ENCODE measurements around the gene CCDC160. TPM values are rescaled to one million over a fixed set of nuclear protein-coding genes. Genes with fewer than 3 reads are reported as not detected.
"Not testable (repeated sequence)": the region's sequence is repeated elsewhere in the genome, so short reads cannot be mapped to it uniquely, and the experiment has no call there.

Gene CCDC160
- total and polyA plus RNA-seq, 2 experiments from 2014 or later = 10.2 to 19.0 TPM

DNA sequence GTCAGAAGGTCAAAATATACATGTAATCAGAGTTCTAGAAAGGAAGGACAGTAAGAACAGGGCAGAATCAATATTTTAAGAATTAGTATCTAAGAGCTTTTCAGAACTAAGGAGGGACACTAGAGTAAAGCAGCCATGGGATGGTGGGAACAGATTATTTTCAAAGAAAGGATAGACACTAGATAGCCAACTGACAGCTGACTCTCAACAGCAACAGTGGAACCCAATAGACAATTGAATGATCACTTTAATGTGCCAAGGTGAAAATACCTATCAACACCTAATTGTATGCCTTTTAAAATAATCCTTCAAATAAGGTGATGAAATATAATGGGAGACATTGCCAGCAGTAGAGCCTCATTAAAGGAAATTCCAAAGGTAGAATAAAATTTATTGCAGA lies 26.5 kb upstream of the CCDC160 start:
- Histone ChIP-seq H3K4me3 (no peak overlapping the region), H3K36me3 (no peaks in the 10 kb centered on the region), H3K4me1 (ENCODE audit: low read depth) (peaks cover 18% of the 10 kb centered on the region), H3K27ac (no peak overlapping the region), H3K9me3 (ENCODE audit: low read depth) (no peaks in the 10 kb centered on the region), H3K27me3 (no peaks in the 10 kb centered on the region)
- no peak for DNase-seq (ENCODE audit: low read depth in 1 of 2, low spot score in 1 of 2)
- TF ChIP-seq CTCF (IDR thresholded peaks at IDR 0.05; ENCODE audit: low read depth, low read length) = no peak

GRCh38 chrX:134235236-134235635 lies 1.7 kb upstream of the CCDC160 start:
- no peak for DNase-seq (ENCODE audit: low read depth in 1 of 2, low spot score in 1 of 2)
- no peak for TF ChIP-seq CTCF (IDR thresholded peaks at IDR 0.05; ENCODE audit: low read depth, low read length)

GRCh38 chrX:134238144-134238543 lies 1.2 kb downstream of the CCDC160 start:
- not testable (repeated sequence) for H3K36me3 ChIP-seq; H3K27me3 ChIP-seq; DNase-seq (ENCODE audit: low read depth in 1 of 2, low spot score in 1 of 2); H3K9me3 ChIP-seq (ENCODE audit: low read depth)
- Histone ChIP-seq H3K4me3 (peak overlapping the region; percentile 90), H3K27ac (peak overlapping the region; percentile 74), H3K4me1 (ENCODE audit: low read depth) (peaks cover 23% of the 10 kb centered on the region)

More at GRCh38 chrX:134235236-134235635, 1.7 kb upstream of the CCDC160 start:
- Histone ChIP-seq H3K27ac (no peak overlapping the region), H3K27me3 (no peaks in the 10 kb centered on the region), H3K4me3 (no peak overlapping the region), H3K4me1 (ENCODE audit: low read depth) (peaks cover 21% of the 10 kb centered on the region), H3K9me3 (ENCODE audit: low read depth) (no peaks in the 10 kb centered on the region), H3K36me3 (no peaks in the 10 kb centered on the region)

GRCh38 chrX:134239016-134239415 lies 2.0 kb downstream of the CCDC160 start:
- Histone ChIP-seq H3K4me3 (no peak overlapping the region), H3K27me3 (no peaks in the 10 kb centered on the region), H3K27ac (no peak overlapping the region), H3K9me3 (ENCODE audit: low read depth) (no peaks in the 10 kb centered on the region), H3K36me3 (no peaks in the 10 kb centered on the region), H3K4me1 (ENCODE audit: low read depth) (peaks cover 23% of the 10 kb centered on the region)
- TF ChIP-seq CTCF (IDR thresholded peaks at IDR 0.05; ENCODE audit: low read depth, low read length) = no peak
- DNase-seq (ENCODE audit: low read depth in 1 of 2, low spot score in 1 of 2) = no peak

DNA sequence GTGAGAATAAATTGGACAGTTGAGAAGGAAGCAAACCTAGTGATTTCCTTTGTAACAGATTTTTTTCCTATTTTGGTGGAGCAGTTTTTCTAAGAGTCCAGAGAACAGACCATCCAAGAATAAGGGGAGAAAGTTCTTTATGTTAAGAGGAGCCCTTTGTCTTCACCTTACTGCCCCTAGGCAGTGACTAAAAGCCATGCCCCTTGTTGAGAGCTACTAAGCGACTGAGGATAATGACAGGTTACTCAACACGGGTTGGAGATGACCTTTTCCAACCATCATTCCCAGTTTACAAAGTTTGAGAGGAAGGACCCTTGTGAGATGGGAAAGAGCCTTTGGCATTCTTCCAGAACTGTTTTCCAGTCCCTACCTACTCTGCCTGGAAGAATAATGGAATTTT lies 3.2 kb downstream of the CCDC160 start:
- Histone ChIP-seq H3K4me3 (no peak overlapping the region), H3K4me1 (ENCODE audit: low read depth) (peaks cover 23% of the 10 kb centered on the region), H3K27ac (no peak overlapping the region), H3K36me3 (peaks cover 5% of the 10 kb centered on the region), H3K27me3 (no peaks in the 10 kb centered on the region), H3K9me3 (ENCODE audit: low read depth) (no peaks in the 10 kb centered on the region)
- no peak for DNase-seq (ENCODE audit: low read depth in 1 of 2, low spot score in 1 of 2)
- no peak for TF ChIP-seq CTCF (IDR thresholded peaks at IDR 0.05; ENCODE audit: low read depth, low read length)

DNA sequence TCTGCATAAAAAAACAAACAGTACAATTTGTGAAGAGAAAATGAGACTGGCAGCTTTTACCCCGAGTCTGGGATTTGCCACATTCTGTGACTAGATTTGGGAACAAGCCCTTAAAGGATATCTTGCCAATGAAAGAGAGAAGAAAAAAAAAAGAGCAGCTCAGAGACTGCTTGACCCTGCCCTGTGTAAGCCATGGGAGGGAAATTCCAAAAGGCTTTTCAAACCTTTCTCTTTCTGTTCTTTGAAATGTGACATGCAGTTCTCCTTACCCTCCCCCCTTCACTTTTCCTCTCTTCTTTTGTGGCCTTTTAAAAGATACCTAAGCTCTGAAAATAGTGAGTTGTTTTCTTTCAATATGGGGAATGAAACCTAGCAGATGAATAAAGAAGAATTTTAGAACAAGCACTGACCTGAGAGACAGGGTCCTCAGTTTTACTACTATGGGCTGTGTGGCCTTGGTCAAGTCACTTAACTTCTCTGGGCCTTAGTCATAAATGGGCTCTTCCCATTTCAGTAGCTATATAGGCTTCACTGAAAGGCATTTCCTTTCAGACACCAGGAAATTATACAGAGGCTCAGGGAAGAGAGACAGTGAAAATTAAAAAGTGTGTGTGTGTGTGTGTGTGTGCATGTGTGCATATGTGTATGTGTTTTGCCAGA lies 5.1 kb downstream of the CCDC160 start:
- TF ChIP-seq CTCF (IDR thresholded peaks at IDR 0.05; ENCODE audit: low read depth, low read length) = no peak
- H3K27me3 ChIP-seq = no peaks in the 10 kb centered on the region
- peaks cover 23% of the 10 kb centered on the region for H3K4me1 ChIP-seq (ENCODE audit: low read depth)
- H3K9me3 ChIP-seq (ENCODE audit: low read depth) = no peaks in the 10 kb centered on the region
- H3K4me3 ChIP-seq = no peak overlapping the region
- H3K27ac ChIP-seq = no peak overlapping the region
- DNase-seq (ENCODE audit: low read depth in 1 of 2, low spot score in 1 of 2) = no peak
- H3K36me3 ChIP-seq = peaks cover 9% of the 10 kb centered on the region
